Gastroesophageal sphincter (tissue), 3 donors: ENCODE results near the gene ZBTB22.

ENCODE experiments used
- EP300 ChIP-seq: sonication (generic); formaldehyde crosslinking; IDR thresholded peaks from one replicate; pipeline ENCODE4 v1.6.1; 2017; ENCODE audit warnings: antibody characterized with exemption, mild to moderate bottlenecking
- POLR2A ChIP-seq, 2 donors: fragments of 450-650 bp; IDR thresholded peaks; one replicate each; pipeline ENCODE4 v1.6.1; 2017; ENCODE audit warnings: antibody characterized with exemption in 2 of 2, mild to moderate bottlenecking in 2 of 2, moderate library complexity in 1 of 2
- TF ChIP-seq, protein P1 (sequence below), 4 experiments: fragments of 200-600 bp in 2 of 4; fragments of 450-650 bp in 2 of 4; sonication (generic) in 1 of 4; IDR thresholded peaks; one replicate each; pipeline ENCODE4 v1.5.1; 2017 to 2019; ENCODE audit warnings: antibody characterized with exemption in 4 of 4, mild to moderate bottlenecking in 2 of 4, moderate library complexity in 2 of 4

DNA sequence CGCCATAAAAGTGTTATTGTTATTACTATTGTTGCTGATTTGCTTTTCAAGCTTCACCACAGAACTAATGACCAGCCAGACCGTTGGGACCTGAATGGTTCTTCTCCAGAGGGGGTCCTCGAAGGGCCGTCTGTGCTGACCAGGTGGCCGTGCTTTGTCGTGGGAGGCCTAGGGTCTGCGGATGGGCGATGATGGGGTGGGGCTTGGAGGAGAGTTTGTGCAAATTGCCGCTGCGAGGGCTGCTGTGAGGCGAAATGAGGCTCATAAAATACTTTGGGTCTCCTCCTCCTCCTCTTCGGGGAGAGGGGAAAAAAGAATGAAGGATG lies 6.0 kb upstream of the ZBTB22 start:
- TF ChIP-seq, protein P1, sequence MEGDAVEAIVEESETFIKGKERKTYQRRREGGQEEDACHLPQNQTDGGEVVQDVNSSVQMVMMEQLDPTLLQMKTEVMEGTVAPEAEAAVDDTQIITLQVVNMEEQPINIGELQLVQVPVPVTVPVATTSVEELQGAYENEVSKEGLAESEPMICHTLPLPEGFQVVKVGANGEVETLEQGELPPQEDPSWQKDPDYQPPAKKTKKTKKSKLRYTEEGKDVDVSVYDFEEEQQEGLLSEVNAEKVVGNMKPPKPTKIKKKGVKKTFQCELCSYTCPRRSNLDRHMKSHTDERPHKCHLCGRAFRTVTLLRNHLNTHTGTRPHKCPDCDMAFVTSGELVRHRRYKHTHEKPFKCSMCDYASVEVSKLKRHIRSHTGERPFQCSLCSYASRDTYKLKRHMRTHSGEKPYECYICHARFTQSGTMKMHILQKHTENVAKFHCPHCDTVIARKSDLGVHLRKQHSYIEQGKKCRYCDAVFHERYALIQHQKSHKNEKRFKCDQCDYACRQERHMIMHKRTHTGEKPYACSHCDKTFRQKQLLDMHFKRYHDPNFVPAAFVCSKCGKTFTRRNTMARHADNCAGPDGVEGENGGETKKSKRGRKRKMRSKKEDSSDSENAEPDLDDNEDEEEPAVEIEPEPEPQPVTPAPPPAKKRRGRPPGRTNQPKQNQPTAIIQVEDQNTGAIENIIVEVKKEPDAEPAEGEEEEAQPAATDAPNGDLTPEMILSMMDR (IDR thresholded peaks at IDR 0.05) = no peak
- TF ChIP-seq POLR2A (IDR thresholded peaks at IDR 0.05) (no peak), EP300 (no peak)
